MCF 10A (cell line): ENCODE measurements around the gene TOM1L1. TPM values are rescaled to one million over a fixed set of nuclear protein-coding genes. Genes with fewer than 3 reads are reported as not detected.

Experiments used
- BruUV-seq: library from RNA; stranded (reverse); fragments of 400-500 nt; replicated peaks from 2 replicates; lab custom pipeline; 2021; lab: Mats Ljungman, UMichigan
- CTCF ChIA-PET: fragments of 300-600 bp; sonication (Branson Sonifier 250); formaldehyde crosslinking; extraction: SDS; loops from one replicate; lab custom pipeline; 2021; ENCODE audit warnings: antibody characterized with exemption, inconsistent platforms; lab: Yijun Ruan, JAX
- POLR2A ChIA-PET: fragments of 300-600, 350-650 bp; sonication (Branson Sonifier 250); formaldehyde crosslinking; extraction: SDS; loops from one replicate; lab custom pipeline; 2020; ENCODE audit warnings: antibody characterized with exemption, inconsistent platforms; lab: Yijun Ruan, JAX
- DNase-seq: peaks from one replicate; pipeline ENCODE4 v3.0.0-alpha.2; 2018; ENCODE audit not compliant: unreplicated experiment
- H3K27ac Mint-ChIP-seq: one replicate; pipeline ENCODE4 v1.8.0; 2022; ENCODE audit warnings: mild to moderate bottlenecking, low read depth, mixed read lengths; ENCODE audit not compliant: unreplicated experiment
- H3K27me3 Mint-ChIP-seq: one replicate; pipeline ENCODE4 v1.8.0; 2022; ENCODE audit warnings: mixed read lengths; ENCODE audit not compliant: insufficient read depth, unreplicated experiment
- H3K36me3 Mint-ChIP-seq: one replicate; pipeline ENCODE4 v1.8.0; 2022; ENCODE audit warnings: mild to moderate bottlenecking, moderate library complexity, mixed read lengths; ENCODE audit not compliant: insufficient read depth, unreplicated experiment
- H3K4me1 Mint-ChIP-seq: one replicate; pipeline ENCODE4 v1.8.0; 2022; ENCODE audit warnings: mixed read lengths; ENCODE audit not compliant: insufficient read depth, unreplicated experiment
- H3K4me3 Mint-ChIP-seq: one replicate; pipeline ENCODE4 v1.8.0; 2022; ENCODE audit warnings: mild to moderate bottlenecking, moderate library complexity, mixed read lengths; ENCODE audit not compliant: unreplicated experiment
- H3K9me3 Mint-ChIP-seq: one replicate; pipeline ENCODE4 v1.8.0; 2022; ENCODE audit warnings: mixed read lengths; ENCODE audit not compliant: unreplicated experiment
- intact Hi-C: fragments of 100-400 bp; cut with micrococcal nuclease; formaldehyde crosslinking; loops from 2 replicates; pipeline ENCODE4 v1.14.1; 2022
- total RNA-seq: library from RNA; stranded (reverse); gene quantifications from 2 replicates; pipeline ENCODE4 v1.2.3, GENCODE V29; 2022
- TF ChIP-seq, protein P1 (sequence below): fragments of 200-600 bp; IDR thresholded peaks from one replicate; pipeline ENCODE4 v1.8.0; 2022; ENCODE audit warnings: antibody characterized with exemption, mild to moderate bottlenecking; ENCODE audit not compliant: unreplicated experiment

The TOM1L1 gene
- total RNA-seq, 1 experiment from 2014 or later: 157 TPM

DNA sequence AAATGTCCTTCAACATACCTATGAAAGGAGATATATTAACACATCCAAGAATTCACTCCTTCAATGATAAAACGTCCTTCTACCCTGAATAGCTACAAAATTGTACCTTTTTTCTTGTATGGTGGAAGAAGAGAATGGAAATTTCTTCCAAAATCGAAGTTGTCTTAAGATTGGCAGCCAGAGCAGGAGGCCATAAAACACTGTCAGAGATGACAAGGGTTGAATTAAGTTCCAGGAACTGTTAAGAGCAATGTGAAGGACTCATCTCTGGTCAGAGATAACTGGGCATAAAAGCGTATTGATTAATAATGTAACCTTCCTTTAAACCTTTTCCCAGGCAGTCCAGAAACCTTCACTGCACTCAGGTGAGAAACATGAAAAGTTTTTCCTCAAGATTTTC lies 12.9 kb upstream of the TOM1L1 start:
- H3K27ac Mint-ChIP-seq: no peak overlapping the region
- intact Hi-C loops: no loop called here
- no TSS peak for BruUV-seq
- H3K36me3 Mint-ChIP-seq: peaks cover under 1% of the 10 kb centered on the region
- no peak overlapping the region for H3K4me3 Mint-ChIP-seq
- CTCF ChIA-PET: no interaction called here
- no peaks in the 10 kb centered on the region for H3K27me3 Mint-ChIP-seq
- POLR2A ChIA-PET: no interaction called here
- H3K9me3 Mint-ChIP-seq: no peaks in the 10 kb centered on the region
- peaks cover 6% of the 10 kb centered on the region for H3K4me1 Mint-ChIP-seq
- DNase-seq: no peak
- TF ChIP-seq, protein P1, sequence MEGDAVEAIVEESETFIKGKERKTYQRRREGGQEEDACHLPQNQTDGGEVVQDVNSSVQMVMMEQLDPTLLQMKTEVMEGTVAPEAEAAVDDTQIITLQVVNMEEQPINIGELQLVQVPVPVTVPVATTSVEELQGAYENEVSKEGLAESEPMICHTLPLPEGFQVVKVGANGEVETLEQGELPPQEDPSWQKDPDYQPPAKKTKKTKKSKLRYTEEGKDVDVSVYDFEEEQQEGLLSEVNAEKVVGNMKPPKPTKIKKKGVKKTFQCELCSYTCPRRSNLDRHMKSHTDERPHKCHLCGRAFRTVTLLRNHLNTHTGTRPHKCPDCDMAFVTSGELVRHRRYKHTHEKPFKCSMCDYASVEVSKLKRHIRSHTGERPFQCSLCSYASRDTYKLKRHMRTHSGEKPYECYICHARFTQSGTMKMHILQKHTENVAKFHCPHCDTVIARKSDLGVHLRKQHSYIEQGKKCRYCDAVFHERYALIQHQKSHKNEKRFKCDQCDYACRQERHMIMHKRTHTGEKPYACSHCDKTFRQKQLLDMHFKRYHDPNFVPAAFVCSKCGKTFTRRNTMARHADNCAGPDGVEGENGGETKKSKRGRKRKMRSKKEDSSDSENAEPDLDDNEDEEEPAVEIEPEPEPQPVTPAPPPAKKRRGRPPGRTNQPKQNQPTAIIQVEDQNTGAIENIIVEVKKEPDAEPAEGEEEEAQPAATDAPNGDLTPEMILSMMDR: no peak

DNA sequence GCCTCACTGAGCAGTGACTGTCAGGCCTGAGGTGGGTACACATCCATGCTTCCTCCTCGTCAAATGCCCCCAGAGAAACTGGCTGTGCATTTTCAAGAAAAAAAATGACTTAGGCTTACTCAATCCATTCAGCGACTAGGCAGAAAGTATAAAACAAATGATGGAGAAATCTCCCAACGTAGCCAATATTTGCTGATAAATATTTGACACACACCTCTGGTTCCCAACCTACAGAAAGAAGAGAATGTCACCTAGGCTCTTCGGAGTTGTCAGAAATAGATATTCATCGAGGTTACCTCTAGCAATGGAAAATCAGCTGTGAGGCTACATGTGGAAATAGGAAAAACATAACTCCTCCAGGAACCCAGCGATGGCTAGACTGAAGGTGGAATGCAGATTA lies 12.4 kb upstream of the TOM1L1 start:
- Mint-ChIP-seq H3K4me3 (no peak overlapping the region), H3K27me3 (no peaks in the 10 kb centered on the region), H3K4me1 (peaks cover 5% of the 10 kb centered on the region), H3K27ac (no peak overlapping the region), H3K36me3 (no peaks in the 10 kb centered on the region), H3K9me3 (no peaks in the 10 kb centered on the region)
- intact Hi-C loops: no loop called here
- BruUV-seq: no TSS peak
- POLR2A ChIA-PET: no interaction called here
- CTCF ChIA-PET: interaction anchor here (1.2 kb wide), 1 partner anchor 462 kb away, joined by 3 read pairs; no protein-coding TSS in a partner anchor
- DNase-seq: no peak
- TF ChIP-seq, protein P1: no peak

DNA sequence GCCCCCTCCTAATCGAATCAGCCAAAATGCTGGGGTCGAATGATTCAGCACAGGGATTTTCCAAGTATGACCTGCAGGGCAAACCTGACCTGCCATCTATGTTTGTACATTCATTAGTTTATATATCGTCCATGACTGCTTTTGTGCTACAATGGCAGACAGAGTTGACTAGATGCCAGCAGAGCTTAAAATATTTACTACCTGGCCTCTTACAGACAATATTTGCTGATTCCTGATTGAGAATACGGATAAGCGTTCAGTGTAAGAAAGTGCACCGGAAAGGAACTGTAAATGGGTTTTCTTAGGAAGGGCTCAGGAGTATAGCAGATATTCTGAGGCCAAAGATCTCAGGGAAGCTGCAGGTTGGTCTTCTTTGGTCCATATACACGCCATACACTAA lies 11.7 kb upstream of the TOM1L1 start:
- TF ChIP-seq, protein P1: no peak
- no TSS peak for BruUV-seq
- H3K9me3 Mint-ChIP-seq: no peaks in the 10 kb centered on the region
- CTCF ChIA-PET: interaction anchor here (0.5 to 1.4 kb wide), 4 partner anchors 17 to 1856 kb away, joined by 3 to 8 read pairs (median 4); no protein-coding TSS in a partner anchor
- no peak overlapping the region for H3K4me3 Mint-ChIP-seq
- no peaks in the 10 kb centered on the region for H3K36me3 Mint-ChIP-seq
- peaks cover 5% of the 10 kb centered on the region for H3K4me1 Mint-ChIP-seq
- no peak for DNase-seq
- POLR2A ChIA-PET: interaction anchor here (0.6 kb wide), 1 partner anchor 1879 kb away, joined by 3 read pairs; no protein-coding TSS in a partner anchor
- H3K27ac Mint-ChIP-seq: no peak overlapping the region
- H3K27me3 Mint-ChIP-seq: no peaks in the 10 kb centered on the region
- intact Hi-C loops: no loop called here

DNA sequence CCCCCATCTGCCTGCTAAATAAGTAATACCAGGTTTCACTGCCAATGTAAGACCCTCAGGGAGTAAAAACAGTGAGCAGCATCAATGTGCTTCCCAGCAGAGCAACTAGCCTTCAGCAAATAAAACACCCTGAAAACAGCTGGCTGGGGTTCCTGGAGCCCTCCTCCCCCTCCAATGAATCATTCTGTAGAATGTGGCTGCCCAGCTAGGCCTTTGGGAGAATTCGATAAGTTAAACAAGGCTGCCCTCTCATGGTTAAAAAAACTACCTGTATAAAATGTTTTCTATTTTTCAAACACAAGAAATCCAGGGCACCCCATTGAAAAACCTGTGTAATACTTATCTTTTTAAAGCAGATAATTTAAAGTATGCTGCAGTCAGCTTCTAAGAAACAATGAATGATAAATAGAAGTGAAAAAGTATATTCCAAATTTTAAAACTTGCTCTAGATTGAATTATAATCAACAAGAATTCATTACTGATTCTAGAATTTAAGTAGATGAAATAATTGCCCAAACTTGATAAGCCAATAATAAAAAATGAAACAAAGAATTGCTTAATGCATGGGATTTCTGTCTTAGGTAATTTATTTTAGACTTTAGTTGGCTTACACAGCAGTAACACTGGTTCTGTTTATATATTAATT lies 9.4 kb upstream of the TOM1L1 start:
- Mint-ChIP-seq H3K27ac (no peak overlapping the region), H3K4me3 (no peak overlapping the region), H3K27me3 (no peaks in the 10 kb centered on the region), H3K9me3 (no peaks in the 10 kb centered on the region), H3K4me1 (peaks cover 5% of the 10 kb centered on the region), H3K36me3 (no peaks in the 10 kb centered on the region)
- BruUV-seq: no TSS peak
- CTCF ChIA-PET: interaction anchor here (0.5 to 2.1 kb wide), 14 partner anchors 10 to 1859 kb away, joined by 3 to 17 read pairs (median 3); no protein-coding TSS in a partner anchor
- DNase-seq: peak; percentile 70
- POLR2A ChIA-PET: interaction anchor here (0.8 kb wide), 1 partner anchor 10 kb away, joined by 4 read pairs; no protein-coding TSS in a partner anchor
- intact Hi-C loops: loop anchor here (1.0 to 10.0 kb wide), 6 partner anchors 464 to 1859 kb away; no protein-coding TSS in a partner anchor
- TF ChIP-seq, protein P1: peak; percentile 52
